Esophagus squamous epithelium (tissue), 5 donors: ENCODE data around the gene TRIM13. TPM values are rescaled to one million over a fixed set of nuclear protein-coding genes. Genes with fewer than 3 reads are reported as not detected.

Experiments used
- DNase-seq: peaks from one replicate; lab custom pipeline; 2025; lab: John Stamatoyannopoulos, UW
- H3K27ac ChIP-seq, 4 donors: fragments of 200-600 bp; sonication (generic); one replicate each; pipeline ENCODE4 v1.5.1; 2016 to 2019; ENCODE audit warnings: mild to moderate bottlenecking in 1 of 4
- H3K27me3 ChIP-seq, 4 donors: fragments of 200-600 bp; sonication (generic); 1 replicate in 3 of 4; 2 replicates in 1 of 4; pipeline versions ENCODE4 v1.5.1 to v1.6.0; 2017 to 2021; ENCODE audit warnings: antibody characterized with exemption in 1 of 4
- H3K36me3 ChIP-seq, 3 donors: fragments of 200-600 bp; sonication (generic); one replicate each; pipeline ENCODE4 v1.5.1; 2016 to 2019
- H3K4me1 ChIP-seq, 3 donors: fragments of 200-600 bp; sonication (generic); one replicate each; pipeline ENCODE4 v1.5.1; 2017 to 2019
- H3K4me3 ChIP-seq, 4 donors: fragments of 200-600 bp; sonication (generic); 1 replicate in 3 of 4; 2 replicates in 1 of 4; pipeline ENCODE4 v1.5.1; 2016 to 2019; ENCODE audit warnings: mild to moderate bottlenecking in 2 of 4, moderate library complexity in 1 of 4
- H3K9me3 ChIP-seq, 3 donors: fragments of 200-600 bp; sonication (generic); one replicate each; pipeline ENCODE4 v1.5.1; 2016 to 2019
- CTCF ChIP-seq, 6 experiments: fragments of 450-650 bp in 4 of 6; fragments of 200-600 bp in 2 of 6; sonication (generic) in 2 of 6; IDR thresholded peaks; one replicate each; pipeline ENCODE4 v1.5.1; 2016 to 2019; ENCODE audit warnings: antibody characterized with exemption in 6 of 6, mild to moderate bottlenecking in 4 of 6, moderate library complexity in 4 of 6
- POLR2A ChIP-seq, 4 donors: fragments of 450-650 bp; IDR thresholded peaks; one replicate each; pipeline ENCODE4 v1.6.1; 2017; ENCODE audit warnings: antibody characterized with exemption in 4 of 4, mild to moderate bottlenecking in 4 of 4, moderate library complexity in 3 of 4
- WGBS, 2 donors: methylation state at CpG; one replicate each; pipeline ENCODE4 v1.1.5; 2018; 5-methylcytosine and 5-hydroxymethylcytosine counted together
- intact Hi-C: fragments of 100-400 bp; cut with DNase I; formaldehyde crosslinking; loops from one replicate; pipeline ENCODE4 v1.15.0; 2022
- total RNA-seq, 4 donors: library from RNA; depleted of rRNA; stranded (reverse); fragments of >200 nt; gene quantifications; one replicate each; pipeline ENCODE4 v1.1.0, GENCODE V29; 2016
- donor health status: DM: yes; HTN: yes; CAD: no.

TRIM13 gene
- total RNA-seq, 4 donors from 2014 or later: 22.8 to 28.8 (median 26.5) TPM

GRCh38 chr13:50006426-50007135 lies 9.7 kb downstream of the TRIM13 start:
- Histone ChIP-seq H3K9me3 (no peaks in the 10 kb centered on the region), H3K4me1 (peaks cover 2 to 42% (median 8%) of the 10 kb centered on the region in 3 donors), H3K27ac (no peak overlapping the region), H3K4me3 (no peak overlapping the region), H3K27me3 (no peaks in the 10 kb centered on the region), H3K36me3 (peaks cover 0 to 97% (median 4%) of the 10 kb centered on the region in 3 donors)
- no peak for DNase-seq
- TF ChIP-seq CTCF (IDR thresholded peaks at IDR 0.05) (no peak), POLR2A (IDR thresholded peaks at IDR 0.05) (no peak)
- intact Hi-C loops: no loop called here
- 82 to 100% methylated on average over 3 of the region's 7 CpGs for WGBS, 2 donors

DNA sequence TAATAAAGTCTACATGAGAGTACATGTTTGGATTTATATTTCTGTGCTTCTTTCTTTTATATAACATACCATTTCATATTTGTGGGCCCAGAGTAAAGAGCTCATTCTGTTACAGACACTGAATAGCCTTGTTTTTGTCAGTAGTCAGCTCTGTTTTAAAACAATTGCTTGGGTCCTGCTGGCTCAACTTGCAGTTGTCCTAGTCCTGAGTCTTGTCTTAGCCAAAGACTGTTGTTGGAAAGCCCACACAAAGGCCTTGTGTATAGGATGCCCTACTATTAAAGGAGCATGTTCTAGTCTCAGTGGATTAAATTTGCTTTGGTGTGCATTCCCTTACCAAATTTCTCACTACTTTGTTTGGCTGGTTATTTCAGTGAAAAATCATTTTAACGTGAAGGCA lies 14.6 kb downstream of the TRIM13 start:
- WGBS, 2 donors: 65 to 83% methylated on average over 1 of the region's 1 CpG
- peaks cover 0 to 76% (median 0%) of the 10 kb centered on the region in 3 donors for H3K36me3 ChIP-seq
- intact Hi-C loops: no loop called here
- DNase-seq: no peak
- H3K4me3 ChIP-seq: no peak overlapping the region
- TF ChIP-seq POLR2A (IDR thresholded peaks at IDR 0.05) (no peak), CTCF (IDR thresholded peaks at IDR 0.05) (no peak)
- H3K27ac ChIP-seq: no peak overlapping the region
- H3K9me3 ChIP-seq: no peaks in the 10 kb centered on the region
- H3K4me1 ChIP-seq: peaks cover 0 to 10% (median 0%) of the 10 kb centered on the region in 3 donors
- H3K27me3 ChIP-seq: no peaks in the 10 kb centered on the region

DNA sequence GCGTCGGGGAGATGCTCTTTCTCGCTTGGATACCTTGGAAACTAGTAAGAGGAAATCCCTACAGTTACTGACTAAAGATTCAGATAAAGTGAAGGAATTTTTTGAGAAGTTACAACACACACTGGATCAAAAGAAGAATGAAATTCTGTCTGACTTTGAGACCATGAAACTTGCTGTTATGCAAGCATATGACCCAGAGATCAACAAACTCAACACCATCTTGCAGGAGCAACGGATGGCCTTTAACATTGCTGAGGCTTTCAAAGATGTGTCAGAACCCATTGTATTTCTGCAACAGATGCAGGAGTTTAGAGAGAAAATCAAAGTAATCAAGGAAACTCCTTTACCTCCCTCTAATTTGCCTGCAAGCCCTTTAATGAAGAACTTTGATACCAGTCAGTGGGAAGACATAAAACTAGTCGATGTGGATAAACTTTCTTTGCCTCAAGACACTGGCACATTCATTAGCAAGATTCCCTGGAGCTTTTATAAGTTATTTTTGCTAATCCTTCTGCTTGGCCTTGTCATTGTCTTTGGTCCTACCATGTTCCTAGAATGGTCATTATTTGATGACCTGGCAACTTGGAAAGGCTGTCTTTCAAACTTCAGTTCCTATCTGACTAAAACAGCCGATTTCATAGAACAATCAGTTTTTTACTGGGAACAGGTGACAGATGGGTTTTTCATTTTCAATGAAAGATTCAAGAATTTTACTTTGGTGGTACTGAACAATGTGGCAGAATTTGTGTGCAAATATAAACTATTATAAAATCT lies 15.7 kb downstream of the TRIM13 start:
- WGBS, 2 donors: 87 to 89% methylated on average over 6 of the region's 6 CpGs
- TF ChIP-seq POLR2A (IDR thresholded peaks at IDR 0.05) (no peak), CTCF (IDR thresholded peaks at IDR 0.05) (no peak)
- H3K27ac ChIP-seq: no peak overlapping the region
- no peak for DNase-seq
- peaks cover 0 to 64% (median 0%) of the 10 kb centered on the region in 3 donors for H3K36me3 ChIP-seq
- intact Hi-C loops: no loop called here
- no peaks in the 10 kb centered on the region for H3K27me3 ChIP-seq
- H3K4me1 ChIP-seq: peaks cover 0 to 11% (median 0%) of the 10 kb centered on the region in 3 donors
- H3K9me3 ChIP-seq: no peaks in the 10 kb centered on the region
- H3K4me3 ChIP-seq: no peak overlapping the region

GRCh38 chr13:50014386-50014785 lies 17.5 kb downstream of the TRIM13 start:
- intact Hi-C loops: no loop called here
- Histone ChIP-seq H3K9me3 (no peaks in the 10 kb centered on the region), H3K27ac (no peak overlapping the region), H3K27me3 (no peaks in the 10 kb centered on the region), H3K4me1 (peaks cover 0 to 11% (median 0%) of the 10 kb centered on the region in 3 donors), H3K4me3 (no peak overlapping the region), H3K36me3 (peaks cover 0 to 56% (median 0%) of the 10 kb centered on the region in 3 donors)
- DNase-seq: no peak
- TF ChIP-seq CTCF (IDR thresholded peaks at IDR 0.05): no peak
- TF ChIP-seq POLR2A (IDR thresholded peaks at IDR 0.05): no peak
- WGBS, 2 donors: 69 to 87% methylated on average over 1 of the region's 1 CpG

- no peak for DNase-seq
- no peaks in the 10 kb centered on the region for H3K27me3 ChIP-seq
- peaks cover 0 to 11% (median 0%) of the 10 kb centered on the region in 3 donors for H3K4me1 ChIP-seq
- H3K9me3 ChIP-seq: no peaks in the 10 kb centered on the region
- H3K4me3 ChIP-seq: no peak within 1 kb of the TSS
- H3K27ac ChIP-seq: peak within 1 kb of the TSS in 1 of 4 donors; percentile 42
- intact Hi-C loops: no loop called here
- TF ChIP-seq CTCF (IDR thresholded peaks at IDR 0.05): no peak
- TF ChIP-seq POLR2A (IDR thresholded peaks at IDR 0.05): no peak
- WGBS, 2 donors: 53 to 56% methylated on average over 5 of the region's 5 CpGs
- peaks cover 0 to 56% (median 0%) of the 10 kb centered on the region in 3 donors for H3K36me3 ChIP-seq
Measured at GRCh38 chr13:50015258-50015657, 18.4 kb downstream of the TRIM13 start, which contains the start of gene KCNRG. TSS of gene KCNRG (plus strand) at chr13:50015444. CDS start at chr13:50015494, 50 bp downstream.
